Fibroblast of pulmonary artery (primary cell): ENCODE data around the gene FIBP.

Experiments
- DNase-seq: peaks from one replicate; pipeline ENCODE4 v3.0.0-alpha.2; 2010; ENCODE audit warnings: low read depth
- H3K4me3 ChIP-seq: replicated peaks from 2 replicates; pipeline ENCODE4 v1.5.1; 2011; ENCODE audit warnings: low read depth, mild to moderate bottlenecking, control low read depth, low read length, moderate library complexity
- CTCF ChIP-seq: IDR thresholded peaks from 2 replicates; pipeline ENCODE4 v1.5.1; 2011; ENCODE audit warnings: mild to moderate bottlenecking, control low read depth, low read length, inconsistent platforms; ENCODE audit errors: missing control alignments

Gene FIBP

GRCh38 chr11:65885231-65885630, 3.0 kb downstream of the FIBP start:
- no peak overlapping the region for H3K4me3 ChIP-seq
- no peak for TF ChIP-seq CTCF
- DNase-seq, result no peak

GRCh38 chr11:65884716-65885092, 3.6 kb downstream of the FIBP start:
- no peak overlapping the region for H3K4me3 ChIP-seq
- peak; percentile 83 for DNase-seq
- TF ChIP-seq CTCF, result no peak

- no peak for DNase-seq
- TF ChIP-seq CTCF, result no peak
- H3K4me3 ChIP-seq, result no peak overlapping the region
Measured at GRCh38 chr11:65883786-65884715, 4.2 kb downstream of the FIBP start.

GRCh38 chr11:65883058-65883761, 5.1 kb downstream of the FIBP start:
- no peak overlapping the region for H3K4me3 ChIP-seq
- TF ChIP-seq CTCF, result no peak
- no peak for DNase-seq

- no peak for TF ChIP-seq CTCF
- no peak overlapping the region for H3K4me3 ChIP-seq
- no peak for DNase-seq
Measured at GRCh38 chr11:65882120-65883057, 5.9 kb downstream of the FIBP start.

GRCh38 chr11:65880844-65881421, 7.3 kb downstream of the FIBP start:
- DNase-seq, result no peak
- H3K4me3 ChIP-seq, result no peak overlapping the region
- TF ChIP-seq CTCF, result no peak
